ENCODE data around the gene NR2F1-AS1.

The NR2F1-AS1 gene

DNA sequence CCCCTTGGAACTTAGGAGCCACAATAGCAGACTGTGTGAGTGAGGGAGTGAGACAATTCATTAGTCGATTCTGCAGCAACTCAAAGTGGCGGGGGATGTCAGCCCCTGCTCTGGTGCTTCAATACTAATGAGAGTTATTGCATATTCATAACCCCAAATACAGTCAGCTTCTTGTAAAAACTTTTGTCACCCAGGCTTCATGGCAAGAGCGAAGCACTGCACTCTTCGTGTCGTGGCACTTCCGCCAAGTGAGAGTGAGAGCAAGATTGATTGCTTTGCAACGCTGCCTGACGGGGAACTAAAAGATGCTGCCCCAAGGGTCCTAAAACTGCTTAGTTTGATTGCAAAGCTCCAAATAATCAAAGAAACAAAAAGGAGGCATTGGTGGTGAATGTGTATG lies 150.9 kb downstream of the NR2F1-AS1 start:
- ChIA-PET POLR2A (no interaction called here), CTCF (no interaction called here)
- DNase-seq (ENCODE audit: extremely low spot score): no peak
- TF ChIP-seq, protein P1, sequence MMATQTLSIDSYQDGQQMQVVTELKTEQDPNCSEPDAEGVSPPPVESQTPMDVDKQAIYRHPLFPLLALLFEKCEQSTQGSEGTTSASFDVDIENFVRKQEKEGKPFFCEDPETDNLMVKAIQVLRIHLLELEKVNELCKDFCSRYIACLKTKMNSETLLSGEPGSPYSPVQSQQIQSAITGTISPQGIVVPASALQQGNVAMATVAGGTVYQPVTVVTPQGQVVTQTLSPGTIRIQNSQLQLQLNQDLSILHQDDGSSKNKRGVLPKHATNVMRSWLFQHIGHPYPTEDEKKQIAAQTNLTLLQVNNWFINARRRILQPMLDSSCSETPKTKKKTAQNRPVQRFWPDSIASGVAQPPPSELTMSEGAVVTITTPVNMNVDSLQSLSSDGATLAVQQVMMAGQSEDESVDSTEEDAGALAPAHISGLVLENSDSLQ (IDR thresholded peaks at IDR 0.05): peak; percentile 61
- TF ChIP-seq NFRKB (IDR thresholded peaks at IDR 0.05) (no peak), TARDBP (IDR thresholded peaks at IDR 0.05) (no peak), FOXA1 (IDR thresholded peaks at IDR 0.05) (no peak), SUZ12 (IDR thresholded peaks at IDR 0.05) (no peak), ARNT (IDR thresholded peaks at IDR 0.05) (no peak), ZNF384 (IDR thresholded peaks at IDR 0.05) (no peak)

DNA sequence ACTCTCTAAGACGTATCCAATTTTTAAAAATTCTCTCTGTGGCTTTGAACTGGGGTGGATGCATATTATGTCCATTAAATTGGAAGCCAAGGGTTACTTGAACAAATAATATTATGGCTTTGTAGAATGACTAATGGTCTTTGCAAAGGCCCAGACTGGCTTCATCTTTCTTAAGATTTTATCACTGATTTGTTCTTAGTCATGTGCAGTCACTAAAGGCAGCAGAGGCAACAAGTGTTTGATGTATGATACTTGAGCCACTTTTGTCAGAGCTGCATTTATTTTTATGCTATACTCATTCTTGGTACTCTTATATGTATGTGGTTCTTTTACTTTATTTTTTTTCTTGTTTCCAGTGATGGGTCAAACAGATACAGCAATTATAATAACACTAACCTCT lies 152.2 kb downstream of the NR2F1-AS1 start:
- no peak for DNase-seq (ENCODE audit: extremely low spot score)
- ChIA-PET CTCF (no interaction called here), POLR2A (no interaction called here)
- TF ChIP-seq ZNF384 (IDR thresholded peaks at IDR 0.05) (no peak), ARNT (IDR thresholded peaks at IDR 0.05) (no peak), FOXK2 (IDR thresholded peaks at IDR 0.05) (no peak), NFRKB (IDR thresholded peaks at IDR 0.05) (no peak), L3MBTL2 (conservative IDR thresholded peaks at IDR 0.05) (no peak), HDGF (IDR thresholded peaks at IDR 0.05; ENCODE audit: borderline replicate concordance) (no peak), FOXA1 (IDR thresholded peaks at IDR 0.05) (no peak), TARDBP (IDR thresholded peaks at IDR 0.05) (no peak)
- TF ChIP-seq, protein P1 (IDR thresholded peaks at IDR 0.05): no peak

DNA sequence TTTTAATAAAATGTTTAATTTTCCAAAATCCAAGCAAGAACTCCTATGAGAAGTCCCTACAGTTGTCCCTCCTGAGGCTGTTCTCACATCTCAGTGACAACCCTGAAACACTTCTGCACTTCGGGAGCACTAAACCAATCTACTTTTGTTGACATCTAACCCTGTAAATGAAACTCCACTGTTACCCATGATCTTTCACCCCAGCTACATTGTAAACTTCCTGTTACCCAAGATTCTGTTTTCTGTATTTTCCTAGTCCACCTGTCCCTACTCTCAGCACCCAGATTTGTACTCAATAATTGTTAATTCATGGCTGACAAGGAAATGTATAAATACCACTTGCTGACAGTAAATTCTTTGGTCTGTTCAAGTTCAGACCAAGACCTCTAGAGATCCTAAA lies 153.7 kb downstream of the NR2F1-AS1 start:
- no peak for DNase-seq (ENCODE audit: extremely low spot score)
- TF ChIP-seq SP1 (IDR thresholded peaks at IDR 0.05) (no peak), ARNT (IDR thresholded peaks at IDR 0.05) (no peak), L3MBTL2 (conservative IDR thresholded peaks at IDR 0.05) (no peak), HDGF (IDR thresholded peaks at IDR 0.05; ENCODE audit: borderline replicate concordance) (no peak), ELF4 (IDR thresholded peaks at IDR 0.05) (no peak), LEF1 (IDR thresholded peaks at IDR 0.05; ENCODE audit: borderline replicate concordance) (no peak), NFRKB (IDR thresholded peaks at IDR 0.05) (no peak), SUZ12 (IDR thresholded peaks at IDR 0.05) (no peak), TARDBP (IDR thresholded peaks at IDR 0.05) (no peak), FOXA1 (IDR thresholded peaks at IDR 0.05) (no peak)
- TF ChIP-seq, protein P1 (IDR thresholded peaks at IDR 0.05): no peak
- CTCF ChIA-PET: interaction anchor here (0.6 kb wide), 1 partner anchor 1224 kb away, joined by 3 read pairs; no protein-coding TSS in a partner anchor
- POLR2A ChIA-PET: no interaction called here

DNA sequence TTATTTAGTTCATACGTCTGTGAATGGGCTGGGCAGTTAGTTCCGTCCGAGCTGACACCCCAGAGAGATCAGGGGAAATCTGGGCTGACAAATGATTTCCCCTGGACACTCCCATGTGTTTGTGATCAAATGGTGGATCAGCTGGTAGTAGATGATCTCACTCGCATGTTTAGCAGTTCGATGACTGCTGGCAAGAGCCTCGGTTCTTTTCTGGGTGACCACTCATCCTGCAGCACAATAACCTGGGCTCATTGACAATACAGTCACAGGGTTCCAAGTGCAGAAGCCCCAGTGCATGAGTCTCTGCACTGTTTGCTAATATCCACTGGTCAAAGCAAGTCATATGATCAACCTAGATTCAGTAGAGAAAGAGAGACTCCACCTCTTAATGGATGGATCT lies 155.9 kb downstream of the NR2F1-AS1 start:
- no peak for DNase-seq (ENCODE audit: extremely low spot score)
- ChIA-PET POLR2A (no interaction called here), CTCF (no interaction called here)
- no peak for TF ChIP-seq CTBP1 (IDR thresholded peaks at IDR 0.05; ENCODE audit: borderline replicate concordance)
- no peak for TF ChIP-seq BHLHE40 (IDR thresholded peaks at IDR 0.05; ENCODE audit: borderline replicate concordance)
- TF ChIP-seq L3MBTL2 (conservative IDR thresholded peaks at IDR 0.05): no peak
- TF ChIP-seq FOXK2 (IDR thresholded peaks at IDR 0.05): no peak
- TF ChIP-seq SUZ12 (IDR thresholded peaks at IDR 0.05): no peak
- no peak for TF ChIP-seq ZNF384 (IDR thresholded peaks at IDR 0.05)
- no peak for TF ChIP-seq FOXM1 (IDR thresholded peaks at IDR 0.05; ENCODE audit: borderline replicate concordance)
- TF ChIP-seq FOXA1 (IDR thresholded peaks at IDR 0.05): no peak
- no peak for TF ChIP-seq HDGF (IDR thresholded peaks at IDR 0.05; ENCODE audit: borderline replicate concordance)
- TF ChIP-seq ARNT (IDR thresholded peaks at IDR 0.05): no peak
- TF ChIP-seq, protein P1 (IDR thresholded peaks at IDR 0.05): no peak
- no peak for TF ChIP-seq TARDBP (IDR thresholded peaks at IDR 0.05)
- no peak for TF ChIP-seq NFRKB (IDR thresholded peaks at IDR 0.05)
- no peak for TF ChIP-seq ELF4 (IDR thresholded peaks at IDR 0.05)
- TF ChIP-seq LEF1 (IDR thresholded peaks at IDR 0.05; ENCODE audit: borderline replicate concordance): no peak
- no peak for TF ChIP-seq SP1 (IDR thresholded peaks at IDR 0.05)

DNA sequence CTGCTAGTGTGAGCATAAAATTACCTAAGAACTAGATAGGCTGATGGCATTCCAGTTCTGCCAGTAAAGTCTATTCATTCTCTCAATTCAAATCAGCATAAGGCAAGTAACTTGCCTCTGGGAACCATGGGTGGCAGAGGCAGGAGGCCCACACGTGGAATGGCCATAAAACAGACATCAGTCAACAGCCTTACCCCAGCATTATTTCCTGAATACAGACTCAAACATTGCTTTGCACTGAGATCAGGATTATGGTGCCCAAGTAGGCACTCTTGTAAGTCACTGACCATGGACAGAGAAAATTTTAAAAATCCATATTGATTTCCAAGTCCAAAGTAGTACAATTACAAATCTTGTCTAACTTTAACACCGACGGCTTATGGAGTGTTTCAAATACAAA lies 157.7 kb downstream of the NR2F1-AS1 start:
- TF ChIP-seq ZNF384 (IDR thresholded peaks at IDR 0.05): no peak
- TF ChIP-seq TARDBP (IDR thresholded peaks at IDR 0.05): no peak
- DNase-seq (ENCODE audit: extremely low spot score): no peak
- ChIA-PET POLR2A (no interaction called here), CTCF (no interaction called here)

DNA sequence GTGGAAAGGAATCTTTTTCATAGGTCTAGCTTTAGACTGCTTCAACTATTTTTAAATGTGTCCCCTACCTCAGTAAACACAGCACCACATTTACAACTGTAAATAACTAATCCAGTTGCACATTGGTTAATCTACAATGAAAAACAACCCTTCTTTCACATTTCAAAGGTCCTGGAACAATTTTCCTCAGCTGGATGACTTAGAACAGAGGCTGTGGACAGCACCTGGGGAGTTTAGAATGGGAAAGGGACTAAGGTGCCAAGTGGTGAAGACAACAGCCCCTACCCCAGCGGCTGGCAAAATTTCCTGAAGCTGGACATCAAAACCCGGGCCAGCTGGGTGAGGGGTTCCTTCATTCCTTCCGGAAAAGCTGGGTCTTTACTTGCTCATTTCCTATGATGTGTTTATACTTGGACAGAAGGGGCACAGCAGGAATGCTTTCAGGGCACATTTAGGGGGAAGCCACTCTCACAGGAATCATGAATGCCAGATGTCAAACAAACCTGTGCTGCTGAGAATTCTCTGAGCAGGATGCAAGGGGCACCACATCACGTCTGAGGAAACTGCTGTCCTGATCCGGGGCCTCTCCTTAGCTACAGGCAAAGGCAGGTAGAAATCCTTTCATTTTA lies 158.3 kb downstream of the NR2F1-AS1 start:
- POLR2A ChIA-PET: no interaction called here
- CTCF ChIA-PET: no interaction called here
- no peak for DNase-seq (ENCODE audit: extremely low spot score)
- TF ChIP-seq BHLHE40 (IDR thresholded peaks at IDR 0.05; ENCODE audit: borderline replicate concordance) (no peak), FOXM1 (IDR thresholded peaks at IDR 0.05; ENCODE audit: borderline replicate concordance) (no peak), CTBP1 (IDR thresholded peaks at IDR 0.05; ENCODE audit: borderline replicate concordance) (no peak), ELF4 (IDR thresholded peaks at IDR 0.05) (no peak), FOXK2 (IDR thresholded peaks at IDR 0.05) (no peak), L3MBTL2 (conservative IDR thresholded peaks at IDR 0.05) (no peak), SP1 (IDR thresholded peaks at IDR 0.05) (no peak), SUZ12 (IDR thresholded peaks at IDR 0.05) (no peak), LEF1 (IDR thresholded peaks at IDR 0.05; ENCODE audit: borderline replicate concordance) (no peak), ARNT (IDR thresholded peaks at IDR 0.05) (no peak), FOXA1 (IDR thresholded peaks at IDR 0.05) (no peak), TARDBP (IDR thresholded peaks at IDR 0.05) (no peak), ZNF384 (IDR thresholded peaks at IDR 0.05) (no peak), NFRKB (IDR thresholded peaks at IDR 0.05) (no peak), HDGF (IDR thresholded peaks at IDR 0.05; ENCODE audit: borderline replicate concordance) (no peak)
- TF ChIP-seq, protein P1 (IDR thresholded peaks at IDR 0.05): no peak
